ENCODE measurements around the gene NOX3.

DNA sequence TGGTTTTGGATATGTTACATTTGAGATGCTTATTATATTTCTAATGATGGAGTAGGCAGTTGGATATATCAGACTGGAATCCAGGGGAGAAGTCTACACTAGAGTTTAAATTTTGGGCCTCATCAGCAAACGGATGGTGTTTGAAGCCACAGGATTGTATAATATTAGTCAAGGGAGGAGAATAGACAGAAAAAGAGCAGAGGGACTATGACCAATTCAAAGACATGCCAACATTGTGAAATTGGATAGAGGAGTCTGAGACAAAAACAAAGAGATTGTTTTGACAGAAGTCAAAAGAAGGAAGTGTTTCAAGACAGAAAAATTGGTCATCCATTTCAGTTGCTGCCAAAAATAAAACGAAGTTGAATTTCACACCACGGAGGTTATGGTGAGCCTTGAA, 66.5 kb downstream of the NOX3 start:
- TF ChIP-seq EZH2 (IDR thresholded peaks at IDR 0.05; ENCODE audit: insufficient read depth, poor library complexity, severe bottlenecking), result no peak
- no peak for TF ChIP-seq EZH2phosphoT487 (IDR thresholded peaks at IDR 0.05; ENCODE audit: insufficient read depth, low read depth)

Measured in GM23248 (cell line).